ENCODE measurements around the gene C4orf54. TPM values are rescaled to one million over a fixed set of nuclear protein-coding genes. Genes with fewer than 3 reads are reported as not detected.

C4orf54 gene
- total RNA-seq, 2 experiments from 2014 or later, result not detected

GRCh38 chr4:99617374-99617773 is 40.3 kb downstream of the C4orf54 start:
- ChIA-PET CTCF (no interaction called here), POLR2A (no interaction called here)
- no peaks in the 10 kb centered on the region for H3K9me3 Mint-ChIP-seq
- ATAC-seq (no peak), DNase-seq (no peak)
- H3K36me3 Mint-ChIP-seq (ENCODE audit: low read depth), result no peaks in the 10 kb centered on the region
- no peak overlapping the region for H3K27ac Mint-ChIP-seq
- intact Hi-C loops (cut with micrococcal nuclease), result no loop called here
- no peaks in the 10 kb centered on the region for H3K4me1 Mint-ChIP-seq (ENCODE audit: low read depth)
- H3K27me3 Mint-ChIP-seq, result peaks cover 9% of the 10 kb centered on the region
- no peak overlapping the region for H3K4me3 Mint-ChIP-seq
- TF ChIP-seq, protein P1, sequence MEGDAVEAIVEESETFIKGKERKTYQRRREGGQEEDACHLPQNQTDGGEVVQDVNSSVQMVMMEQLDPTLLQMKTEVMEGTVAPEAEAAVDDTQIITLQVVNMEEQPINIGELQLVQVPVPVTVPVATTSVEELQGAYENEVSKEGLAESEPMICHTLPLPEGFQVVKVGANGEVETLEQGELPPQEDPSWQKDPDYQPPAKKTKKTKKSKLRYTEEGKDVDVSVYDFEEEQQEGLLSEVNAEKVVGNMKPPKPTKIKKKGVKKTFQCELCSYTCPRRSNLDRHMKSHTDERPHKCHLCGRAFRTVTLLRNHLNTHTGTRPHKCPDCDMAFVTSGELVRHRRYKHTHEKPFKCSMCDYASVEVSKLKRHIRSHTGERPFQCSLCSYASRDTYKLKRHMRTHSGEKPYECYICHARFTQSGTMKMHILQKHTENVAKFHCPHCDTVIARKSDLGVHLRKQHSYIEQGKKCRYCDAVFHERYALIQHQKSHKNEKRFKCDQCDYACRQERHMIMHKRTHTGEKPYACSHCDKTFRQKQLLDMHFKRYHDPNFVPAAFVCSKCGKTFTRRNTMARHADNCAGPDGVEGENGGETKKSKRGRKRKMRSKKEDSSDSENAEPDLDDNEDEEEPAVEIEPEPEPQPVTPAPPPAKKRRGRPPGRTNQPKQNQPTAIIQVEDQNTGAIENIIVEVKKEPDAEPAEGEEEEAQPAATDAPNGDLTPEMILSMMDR (IDR thresholded peaks at IDR 0.05), result no peak

DNA sequence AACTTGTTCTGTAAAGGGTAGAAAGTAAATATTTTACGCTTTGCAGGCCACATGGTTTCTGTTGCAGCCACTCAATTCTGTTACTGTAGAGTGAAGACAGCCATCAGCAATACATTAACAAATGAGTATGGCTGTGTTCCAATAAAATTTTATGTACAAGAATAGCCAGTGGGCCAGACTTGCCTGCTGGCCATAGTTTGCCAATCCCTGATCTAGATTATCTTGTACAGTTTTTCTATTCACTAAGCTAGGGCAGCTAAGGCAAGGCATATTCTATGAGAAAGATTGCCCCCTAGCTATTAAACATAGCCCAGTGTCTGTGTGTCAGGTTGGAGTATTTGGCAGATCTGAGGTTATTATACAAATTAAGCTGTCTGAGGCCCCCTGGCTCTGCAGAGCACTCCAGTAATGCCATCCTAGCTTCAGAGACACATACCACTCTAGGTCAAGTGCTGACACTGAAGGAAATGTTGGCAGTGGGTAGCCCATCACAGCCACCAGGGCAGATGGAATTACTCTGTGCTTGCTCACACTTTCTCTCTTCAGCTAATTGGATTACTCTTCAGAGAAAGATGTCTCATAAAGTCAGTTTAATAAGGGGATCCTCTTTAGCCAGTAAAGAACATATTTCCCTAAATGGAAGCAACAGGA is 42.3 kb downstream of the C4orf54 start:
- TF ChIP-seq, protein P1 (IDR thresholded peaks at IDR 0.05), result no peak
- Mint-ChIP-seq H3K4me3 (no peak overlapping the region), H3K27me3 (peaks cover 9% of the 10 kb centered on the region), H3K27ac (no peak overlapping the region), H3K36me3 (ENCODE audit: low read depth) (no peaks in the 10 kb centered on the region), H3K4me1 (ENCODE audit: low read depth) (no peaks in the 10 kb centered on the region), H3K9me3 (no peaks in the 10 kb centered on the region)
- intact Hi-C loops (cut with micrococcal nuclease), result no loop called here
- CTCF ChIA-PET, result interaction anchor here (0.9 to 1.3 kb wide), 2 partner anchors 52 to 184 kb away, joined by 3 to 4 read pairs; partner anchors contain the start of gene TRMT10A
- POLR2A ChIA-PET, result interaction anchor here (0.6 kb wide), 1 partner anchor 9 kb away, joined by 4 read pairs; no protein-coding TSS in a partner anchor
- DNase-seq (no peak), ATAC-seq (no peak)

GRCh38 chr4:99614491-99614890 is 43.1 kb downstream of the C4orf54 start:
- no peaks in the 10 kb centered on the region for H3K36me3 Mint-ChIP-seq (ENCODE audit: low read depth)
- H3K9me3 Mint-ChIP-seq, result no peaks in the 10 kb centered on the region
- H3K27me3 Mint-ChIP-seq, result peaks cover 12% of the 10 kb centered on the region
- H3K4me1 Mint-ChIP-seq (ENCODE audit: low read depth), result no peaks in the 10 kb centered on the region
- DNase-seq (no peak), ATAC-seq (no peak)
- TF ChIP-seq, protein P1 (IDR thresholded peaks at IDR 0.05), result no peak
- H3K27ac Mint-ChIP-seq, result no peak overlapping the region
- no peak overlapping the region for H3K4me3 Mint-ChIP-seq
- POLR2A ChIA-PET, result interaction anchor here (0.7 kb wide), 1 partner anchor 75 kb away, joined by 3 read pairs; no protein-coding TSS in a partner anchor
- intact Hi-C loops (cut with micrococcal nuclease), result no loop called here
- CTCF ChIA-PET, result interaction anchor here (1.3 kb wide), 1 partner anchor 184 kb away, joined by 3 read pairs; no protein-coding TSS in a partner anchor

GRCh38 chr4:99612704-99613103 is 44.9 kb downstream of the C4orf54 start:
- DNase-seq (no peak), ATAC-seq (no peak)
- TF ChIP-seq, protein P1 (IDR thresholded peaks at IDR 0.05), result no peak
- ChIA-PET CTCF (interaction anchor here (1.0 kb wide), 1 partner anchor 8 kb away, joined by 3 read pairs; no protein-coding TSS in a partner anchor), POLR2A (no interaction called here)
- intact Hi-C loops (cut with micrococcal nuclease), result no loop called here
- H3K9me3 Mint-ChIP-seq, result no peaks in the 10 kb centered on the region
- H3K4me1 Mint-ChIP-seq (ENCODE audit: low read depth), result no peaks in the 10 kb centered on the region
- no peak overlapping the region for H3K4me3 Mint-ChIP-seq
- no peaks in the 10 kb centered on the region for H3K36me3 Mint-ChIP-seq (ENCODE audit: low read depth)
- no peak overlapping the region for H3K27ac Mint-ChIP-seq
- H3K27me3 Mint-ChIP-seq, result peaks cover 13% of the 10 kb centered on the region

- intact Hi-C loops (cut with micrococcal nuclease), result no loop called here
- Mint-ChIP-seq H3K27ac (no peak overlapping the region), H3K9me3 (no peaks in the 10 kb centered on the region), H3K27me3 (peaks cover 15% of the 10 kb centered on the region), H3K4me1 (ENCODE audit: low read depth) (no peaks in the 10 kb centered on the region), H3K4me3 (no peak overlapping the region), H3K36me3 (ENCODE audit: low read depth) (no peaks in the 10 kb centered on the region)
- TF ChIP-seq, protein P1 (IDR thresholded peaks at IDR 0.05), result no peak
- no peak for DNase-seq
- ATAC-seq, result no peak
- CTCF ChIA-PET, result interaction anchor here (1.0 kb wide), 1 partner anchor 9 kb away, joined by 3 read pairs; no protein-coding TSS in a partner anchor
- POLR2A ChIA-PET, result no interaction called here
Measured at GRCh38 chr4:99612281-99612680, 45.3 kb downstream of the C4orf54 start.

Measured in activated CD8-positive, alpha-beta T cell treated with anti-CD3 and anti-CD28 coated beads for 36 hours (primary cell).